Thoracic aorta (tissue), 2 donors: ENCODE data around the gene RHBDD2. TPM values are rescaled to one million over a fixed set of nuclear protein-coding genes. Genes with fewer than 3 reads are reported as not detected.
"Not testable (repeated sequence)": the region's sequence is repeated elsewhere in the genome, so short reads cannot be mapped to it uniquely, and the experiment has no call there.

Experiments
- ATAC-seq: fragments of 150-250 bp; one replicate; pipeline ENCODE4 v1.8.0; 2017; ENCODE audit warnings: low read depth; ENCODE audit not compliant: insufficient number of reproducible peaks, low FRiP score
- DNase-seq: peaks from one replicate; pipeline ENCODE4 v3.0.0-alpha.2; 2020; ENCODE audit warnings: low spot score
- H3K27ac ChIP-seq, 2 donors: fragments of 200-600 bp; sonication (generic); 1 replicate in 1 of 2; 2 replicates in 1 of 2; pipeline ENCODE4 v1.5.1; 2016; ENCODE audit warnings: mild to moderate bottlenecking in 2 of 2, moderate library complexity in 2 of 2
- H3K27me3 ChIP-seq: fragments of 200-600 bp; sonication (generic); replicated peaks from 2 replicates; pipeline ENCODE4 v1.6.0; 2016; ENCODE audit warnings: mild to moderate bottlenecking; ENCODE audit not compliant: insufficient read depth
- H3K36me3 ChIP-seq: fragments of 200-600 bp; sonication (generic); one replicate; pipeline ENCODE4 v1.5.1; 2016
- H3K4me1 ChIP-seq, 2 donors: fragments of 200-600 bp; sonication (generic); 1 replicate in 1 of 2; 2 replicates in 1 of 2; pipeline versions ENCODE4 v1.5.1 to v1.6.0; 2016; ENCODE audit warnings: low read depth in 2 of 2, mild to moderate bottlenecking in 1 of 2; ENCODE audit not compliant: control insufficient read depth in 1 of 2
- H3K4me3 ChIP-seq: fragments of 200-600 bp; sonication (generic); 2 replicates; pipeline ENCODE4 v1.5.1; 2016; ENCODE audit warnings: mild to moderate bottlenecking
- H3K9me3 ChIP-seq: fragments of 200-600 bp; sonication (generic); 2 replicates; pipeline ENCODE4 v1.5.1; 2016
- CTCF ChIP-seq: fragments of 200-600 bp; sonication (generic); IDR thresholded peaks from one replicate; pipeline ENCODE4 v1.5.1; 2019; ENCODE audit warnings: antibody characterized with exemption
- total RNA-seq, 2 donors: library from RNA; depleted of rRNA; stranded (reverse); fragments of >200 nt; gene quantifications; one replicate each; pipeline versions ENCODE4 v1.1.0 to v1.2.3, GENCODE V29; 2016

Gene RHBDD2
- total RNA-seq, 2 donors from 2014 or later: 36.5 to 52.4 TPM

- Histone ChIP-seq H3K27ac (no peak overlapping the region), H3K27me3 (no peaks in the 10 kb centered on the region), H3K9me3 (no peaks in the 10 kb centered on the region), H3K4me1 (peaks cover 4 to 10% of the 10 kb centered on the region in 2 donors), H3K36me3 (no peaks in the 10 kb centered on the region), H3K4me3 (no peak overlapping the region)
- no peak for ATAC-seq
- no peak for DNase-seq
- TF ChIP-seq CTCF: no peak
Measured at GRCh38 chr7:75840029-75840428, 38.8 kb upstream of the RHBDD2 start.

- no peaks in the 10 kb centered on the region for H3K36me3 ChIP-seq
- H3K27me3 ChIP-seq: no peaks in the 10 kb centered on the region
- DNase-seq (no peak), ATAC-seq (no peak)
- no peaks in the 10 kb centered on the region for H3K9me3 ChIP-seq
- TF ChIP-seq CTCF: no peak
- no peak overlapping the region for H3K27ac ChIP-seq
- H3K4me1 ChIP-seq: peaks cover 4 to 10% of the 10 kb centered on the region in 2 donors
- H3K4me3 ChIP-seq: peak overlapping the region; percentile 19
Measured at GRCh38 chr7:75842836-75843446, 35.9 kb upstream of the RHBDD2 start.

- H3K9me3 ChIP-seq: no peaks in the 10 kb centered on the region
- H3K4me3 ChIP-seq: no peak overlapping the region
- ATAC-seq: no peak
- peaks cover 4 to 10% of the 10 kb centered on the region in 2 donors for H3K4me1 ChIP-seq
- no peak for DNase-seq
- TF ChIP-seq CTCF: no peak
- H3K27ac ChIP-seq: no peak overlapping the region
- no peaks in the 10 kb centered on the region for H3K36me3 ChIP-seq
- no peaks in the 10 kb centered on the region for H3K27me3 ChIP-seq
Measured at GRCh38 chr7:75843613-75844116, 35.2 kb upstream of the RHBDD2 start.

- Histone ChIP-seq H3K4me3 (no peak overlapping the region), H3K9me3 (no peaks in the 10 kb centered on the region), H3K36me3 (no peaks in the 10 kb centered on the region), H3K27ac (no peak overlapping the region), H3K4me1 (peaks cover 4 to 10% of the 10 kb centered on the region in 2 donors), H3K27me3 (no peaks in the 10 kb centered on the region)
- TF ChIP-seq CTCF: no peak
- ATAC-seq (no peak), DNase-seq (no peak)
Measured at GRCh38 chr7:75844158-75844557, 34.7 kb upstream of the RHBDD2 start.

- H3K27me3 ChIP-seq: not testable (repeated sequence)
Measured at GRCh38 chr7:75845132-75845531, 33.7 kb upstream of the RHBDD2 start.

GRCh38 chr7:75847707-75848106 is 31.1 kb upstream of the RHBDD2 start:
- ATAC-seq (no peak), DNase-seq (no peak)
- Histone ChIP-seq H3K4me3 (no peak overlapping the region), H3K27ac (no peak overlapping the region), H3K36me3 (no peaks in the 10 kb centered on the region), H3K4me1 (peaks cover 1 to 5% of the 10 kb centered on the region in 2 donors), H3K9me3 (no peaks in the 10 kb centered on the region), H3K27me3 (no peaks in the 10 kb centered on the region)
- no peak for TF ChIP-seq CTCF

More at GRCh38 chr7:75845132-75845531, 33.7 kb upstream of the RHBDD2 start:
- H3K4me3 ChIP-seq, H3K36me3 ChIP-seq, H3K4me1 ChIP-seq, H3K9me3 ChIP-seq, DNase-seq, H3K27ac ChIP-seq, ATAC-seq: not testable (repeated sequence)
